SK-N-SH (cell line): ENCODE results near the gene FEM1C. TPM values are rescaled to one million over a fixed set of nuclear protein-coding genes. Genes with fewer than 3 reads are reported as not detected.

Experiments
- CTCF ChIA-PET: fragments of 300-600, 350-600 bp; formaldehyde crosslinking; extraction: SDS; loops from one replicate; lab custom pipeline; 2021; lab: Yijun Ruan, JAX
- POLR2A ChIA-PET: fragments of 350-600 bp; sonication (Branson Sonifier 250); formaldehyde crosslinking; extraction: SDS; loops from one replicate; lab custom pipeline; 2020; ENCODE audit warnings: antibody characterized with exemption, inconsistent platforms; lab: Yijun Ruan, JAX
- DNase-seq: peaks from one replicate; pipeline ENCODE4 v3.0.0; 2012
- H2AFZ ChIP-seq: fragments of 200-600 bp; sonication (generic); 2 replicates; pipeline ENCODE4 v1.8.1; 2016; ENCODE audit warnings: antibody characterized with exemption, mild to moderate bottlenecking, low read depth
- H3F3A ChIP-seq: fragments of 200-600 bp; sonication (generic); replicated peaks from 2 replicates; pipeline ENCODE3; 2016; ENCODE audit warnings: antibody characterized with exemption, mild to moderate bottlenecking; ENCODE audit not compliant: insufficient read depth
- H3K27ac ChIP-seq, 2 experiments: fragments of 200-500 bp in 1 of 2; fragments of 200-600 bp in 1 of 2; sonication (Bioruptor generic) in 1 of 2; sonication (generic), shearing (Covaris generic) in 1 of 2; 2 replicates each; pipeline versions ENCODE4 v1.5.1 to v1.6.1; 2014 to 2016; ENCODE audit warnings: low read depth in 2 of 2, inconsistent platforms in 1 of 2, low read length in 1 of 2, mild to moderate bottlenecking in 1 of 2, mixed read lengths in 1 of 2
- H3K27me3 ChIP-seq: fragments of 200-600 bp; sonication (generic), shearing (Covaris generic); 2 replicates; pipeline ENCODE4 v1.6.1; 2016; ENCODE audit warnings: mixed run types; ENCODE audit not compliant: insufficient read depth
- H3K36me3 ChIP-seq, 2 experiments: fragments of 200-500 bp in 1 of 2; fragments of 200-600 bp in 1 of 2; sonication (Bioruptor generic) in 1 of 2; sonication (generic) in 1 of 2; replicated peaks in 1 of 2; 2 replicates each; pipeline versions ENCODE3 to v1.5.1; 2014 to 2016; ENCODE audit warnings: low read length in 1 of 2, mild to moderate bottlenecking in 1 of 2; ENCODE audit not compliant: insufficient read depth in 2 of 2, control insufficient read depth in 1 of 2
- H3K4me1 ChIP-seq, 2 experiments: fragments of 200-500 bp in 1 of 2; fragments of 200-600 bp in 1 of 2; sonication (Bioruptor generic) in 1 of 2; sonication (generic), shearing (Covaris generic) in 1 of 2; 2 replicates each; pipeline versions ENCODE4 v1.5.1 to v1.6.1; 2014 to 2016; ENCODE audit warnings: low read depth in 1 of 2, low read length in 1 of 2, mixed run types in 1 of 2; ENCODE audit not compliant: insufficient read depth in 2 of 2, control insufficient read depth in 1 of 2
- H3K4me2 ChIP-seq: fragments of 200-600 bp; sonication (generic), shearing (Covaris generic); 2 replicates; pipeline ENCODE4 v1.6.1; 2017; ENCODE audit warnings: mixed run types
- H3K4me3 ChIP-seq, 2 experiments: fragments of 200-500 bp in 1 of 2; fragments of 200-600 bp in 1 of 2; sonication (Bioruptor generic) in 1 of 2; sonication (generic), shearing (Covaris generic) in 1 of 2; 2 replicates each; pipeline versions ENCODE4 v1.5.1 to v1.8.1; 2014 to 2016; ENCODE audit warnings: low read depth in 2 of 2, inconsistent platforms in 1 of 2, low read length in 1 of 2, mild to moderate bottlenecking in 1 of 2, mixed read lengths in 1 of 2, moderate library complexity in 1 of 2
- H3K79me2 ChIP-seq: fragments of 200-600 bp; sonication (generic); 2 replicates; pipeline ENCODE4 v1.8.1; 2017; ENCODE audit warnings: mild to moderate bottlenecking; ENCODE audit not compliant: insufficient read depth
- H3K9ac ChIP-seq: fragments of 200-600 bp; sonication (generic); 2 replicates; pipeline ENCODE4 v1.6.1; 2017; ENCODE audit warnings: mixed run types
- H3K9me2 ChIP-seq: fragments of 200-600 bp; sonication (generic); 2 replicates; pipeline ENCODE4 v1.6.1; 2017; ENCODE audit warnings: mixed run types
- H3K9me3 ChIP-seq: fragments of 200-600 bp; sonication (generic); 2 replicates; pipeline ENCODE4 v1.6.1; 2017; ENCODE audit warnings: mixed run types, mild to moderate bottlenecking, moderate library complexity
- H4K20me1 ChIP-seq: fragments of 200-600 bp; sonication (generic); 2 replicates; pipeline ENCODE4 v1.6.1; 2017; ENCODE audit warnings: mild to moderate bottlenecking, mixed run types; ENCODE audit not compliant: insufficient read depth
- CTCF ChIP-seq: fragments of 200-600 bp; sonication (generic); IDR thresholded peaks from 2 replicates; pipeline ENCODE4 v1.6.1; 2017; ENCODE audit warnings: antibody characterized with exemption, mild to moderate bottlenecking, moderate library complexity
- EZH2phosphoT487 ChIP-seq: fragments of 200-600 bp; sonication (generic); IDR thresholded peaks from 2 replicates; pipeline ENCODE4 v1.6.1; 2017; ENCODE audit warnings: low read depth, mixed run types, mild to moderate bottlenecking, antibody characterized with exemption, moderate library complexity, borderline replicate concordance
- FOXJ3 ChIP-seq: sonication (generic); formaldehyde crosslinking; IDR thresholded peaks from 2 replicates; pipeline ENCODE4 v1.5.1; 2020; ENCODE audit warnings: mild to moderate bottlenecking, missing genetic modification reagents
- GABPA ChIP-seq: IDR thresholded peaks from 2 replicates; pipeline ENCODE4 v1.4.0; 2012; ENCODE audit warnings: low read depth, mild to moderate bottlenecking
- GATA2 ChIP-seq: sonication (generic); formaldehyde crosslinking; IDR thresholded peaks from 2 replicates; pipeline ENCODE4 v1.5.0; 2020; ENCODE audit warnings: mild to moderate bottlenecking, missing genetic modification reagents
- JUND ChIP-seq: IDR thresholded peaks from 2 replicates; pipeline ENCODE4 v1.4.0; 2012
- MXI1 ChIP-seq: IDR thresholded peaks from 2 replicates; pipeline ENCODE4 v1.6.1; 2012; ENCODE audit warnings: mild to moderate bottlenecking, low read depth, low read length, improper control_type of control experiment
- NFIC ChIP-seq: IDR thresholded peaks from 2 replicates; pipeline ENCODE4 v1.4.0; 2012; ENCODE audit warnings: borderline replicate concordance
- RAD21 ChIP-seq: IDR thresholded peaks from 2 replicates; pipeline ENCODE4 v1.6.1; 2012; ENCODE audit warnings: mild to moderate bottlenecking, low read length
- RFX5 ChIP-seq: IDR thresholded peaks from 2 replicates; pipeline ENCODE4 v1.6.1; 2012; ENCODE audit warnings: mild to moderate bottlenecking, improper control_type of control experiment, low read length
- SIN3A ChIP-seq: IDR thresholded peaks from 2 replicates; pipeline ENCODE4 v1.6.1; 2012; ENCODE audit warnings: low read depth, mild to moderate bottlenecking, low read length, moderate library complexity, borderline replicate concordance
- SMC3 ChIP-seq: IDR thresholded peaks from 2 replicates; pipeline ENCODE4 v1.6.1; 2012; ENCODE audit warnings: low read depth, low read length, improper control_type of control experiment
- TAF1 ChIP-seq: IDR thresholded peaks from 2 replicates; pipeline ENCODE4 v1.6.1; 2012; ENCODE audit warnings: low read depth, mild to moderate bottlenecking, low read length, moderate library complexity, borderline replicate concordance
- TCF12 ChIP-seq: IDR thresholded peaks from 2 replicates; pipeline ENCODE4 v1.4.0; 2012
- USF1 ChIP-seq: IDR thresholded peaks from 2 replicates; pipeline ENCODE4 v1.4.0; 2012; ENCODE audit warnings: low read depth, borderline replicate concordance
- whole genome bisulfite sequencing: methylation state at CpG from one replicate; pipeline ENCODE4 v1.1.6; 2017; ENCODE audit warnings: low lambda C conversion rate; 5-methylcytosine and 5-hydroxymethylcytosine counted together
- polyA plus RNA-seq, 3 experiments: library from polyadenylated mRNA; depleted of rRNA; stranded (reverse); fragments of >200 nt; gene quantifications; 2 replicates each; pipeline ENCODE4 v1.2.3, GENCODE V29; 2012
- TF ChIP-seq, protein P1 (sequence below): IDR thresholded peaks from 2 replicates; pipeline ENCODE4 v1.4.0; 2012; ENCODE audit warnings: low read depth, borderline replicate concordance
- TF ChIP-seq, protein P2 (sequence below): fragments of 150-350 bp; IDR thresholded peaks from 2 replicates; pipeline ENCODE4 v1.6.1; 2017; ENCODE audit warnings: antibody characterized with exemption, low read length, low read depth, borderline replicate concordance
- TF ChIP-seq, protein P3 (sequence below): IDR thresholded peaks from 2 replicates; pipeline ENCODE4; 2012

Gene FEM1C
- polyA plus RNA-seq, 1 of the 3 experiments (the other 2 are of a cell fraction) = 2.8 TPM

GRCh38 chr5:115535479-115536035 lies 9.0 kb downstream of the FEM1C start:
- Histone ChIP-seq H3F3A (peaks cover 25% of the 10 kb centered on the region), H3K27ac (no peak overlapping the region), H3K4me1 (peaks cover 3 to 29% of the 10 kb centered on the region in 2 experiments; a peak in 3 of 4 replicates), H4K20me1 (peaks cover 88% of the 10 kb centered on the region), H3K9ac (no peak overlapping the region), H3K27me3 (no peaks in the 10 kb centered on the region), H3K4me3 (no peak overlapping the region), H3K4me2 (no peak overlapping the region), H3K36me3 (peaks cover 64 to 83% of the 10 kb centered on the region in 2 experiments), H2AFZ (no peak overlapping the region), H3K79me2 (peaks cover 100% of the 10 kb centered on the region), H3K9me2 (no peaks in the 10 kb centered on the region), H3K9me3 (no peaks in the 10 kb centered on the region)
- POLR2A ChIA-PET = no interaction called here
- TF ChIP-seq RAD21 = no peak
- no peak for TF ChIP-seq NFIC
- TF ChIP-seq, protein P1, sequence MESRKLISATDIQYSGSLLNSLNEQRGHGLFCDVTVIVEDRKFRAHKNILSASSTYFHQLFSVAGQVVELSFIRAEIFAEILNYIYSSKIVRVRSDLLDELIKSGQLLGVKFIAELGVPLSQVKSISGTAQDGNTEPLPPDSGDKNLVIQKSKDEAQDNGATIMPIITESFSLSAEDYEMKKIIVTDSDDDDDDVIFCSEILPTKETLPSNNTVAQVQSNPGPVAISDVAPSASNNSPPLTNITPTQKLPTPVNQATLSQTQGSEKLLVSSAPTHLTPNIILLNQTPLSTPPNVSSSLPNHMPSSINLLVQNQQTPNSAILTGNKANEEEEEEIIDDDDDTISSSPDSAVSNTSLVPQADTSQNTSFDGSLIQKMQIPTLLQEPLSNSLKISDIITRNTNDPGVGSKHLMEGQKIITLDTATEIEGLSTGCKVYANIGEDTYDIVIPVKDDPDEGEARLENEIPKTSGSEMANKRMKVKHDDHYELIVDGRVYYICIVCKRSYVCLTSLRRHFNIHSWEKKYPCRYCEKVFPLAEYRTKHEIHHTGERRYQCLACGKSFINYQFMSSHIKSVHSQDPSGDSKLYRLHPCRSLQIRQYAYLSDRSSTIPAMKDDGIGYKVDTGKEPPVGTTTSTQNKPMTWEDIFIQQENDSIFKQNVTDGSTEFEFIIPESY = no peak
- TF ChIP-seq TAF1 = no peak
- TF ChIP-seq FOXJ3 = no peak
- TF ChIP-seq, protein P2, sequence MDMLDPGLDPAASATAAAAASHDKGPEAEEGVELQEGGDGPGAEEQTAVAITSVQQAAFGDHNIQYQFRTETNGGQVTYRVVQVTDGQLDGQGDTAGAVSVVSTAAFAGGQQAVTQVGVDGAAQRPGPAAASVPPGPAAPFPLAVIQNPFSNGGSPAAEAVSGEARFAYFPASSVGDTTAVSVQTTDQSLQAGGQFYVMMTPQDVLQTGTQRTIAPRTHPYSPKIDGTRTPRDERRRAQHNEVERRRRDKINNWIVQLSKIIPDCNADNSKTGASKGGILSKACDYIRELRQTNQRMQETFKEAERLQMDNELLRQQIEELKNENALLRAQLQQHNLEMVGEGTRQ = no peak
- TF ChIP-seq MXI1 = no peak
- no peak for TF ChIP-seq GABPA
- no peak for TF ChIP-seq EZH2phosphoT487
- no peak for TF ChIP-seq USF1
- no peak for TF ChIP-seq RFX5
- no peak for TF ChIP-seq GATA2 (CRISPR knock-in tag)
- no peak for TF ChIP-seq SIN3A
- TF ChIP-seq TCF12 = no peak
- TF ChIP-seq CTCF = no peak
- TF ChIP-seq, protein P3, sequence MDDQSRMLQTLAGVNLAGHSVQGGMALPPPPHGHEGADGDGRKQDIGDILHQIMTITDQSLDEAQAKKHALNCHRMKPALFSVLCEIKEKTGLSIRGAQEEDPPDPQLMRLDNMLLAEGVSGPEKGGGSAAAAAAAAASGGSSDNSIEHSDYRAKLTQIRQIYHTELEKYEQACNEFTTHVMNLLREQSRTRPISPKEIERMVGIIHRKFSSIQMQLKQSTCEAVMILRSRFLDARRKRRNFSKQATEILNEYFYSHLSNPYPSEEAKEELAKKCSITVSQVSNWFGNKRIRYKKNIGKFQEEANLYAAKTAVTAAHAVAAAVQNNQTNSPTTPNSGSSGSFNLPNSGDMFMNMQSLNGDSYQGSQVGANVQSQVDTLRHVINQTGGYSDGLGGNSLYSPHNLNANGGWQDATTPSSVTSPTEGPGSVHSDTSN = no peak
- TF ChIP-seq SMC3 = no peak
- TF ChIP-seq JUND = no peak
- WGBS = 96% methylated on average over 3 of the region's 3 CpGs
- no peak for DNase-seq
- CTCF ChIA-PET = interaction anchor here (1.1 kb wide), 1 partner anchor 14 kb away, joined by 3 read pairs; no protein-coding TSS in a partner anchor
